ENCODE results near the gene DOHH.
A peak's percentile ranks its signal among the peaks of the same experiment; 100 is the strongest.

DOHH gene

DNA sequence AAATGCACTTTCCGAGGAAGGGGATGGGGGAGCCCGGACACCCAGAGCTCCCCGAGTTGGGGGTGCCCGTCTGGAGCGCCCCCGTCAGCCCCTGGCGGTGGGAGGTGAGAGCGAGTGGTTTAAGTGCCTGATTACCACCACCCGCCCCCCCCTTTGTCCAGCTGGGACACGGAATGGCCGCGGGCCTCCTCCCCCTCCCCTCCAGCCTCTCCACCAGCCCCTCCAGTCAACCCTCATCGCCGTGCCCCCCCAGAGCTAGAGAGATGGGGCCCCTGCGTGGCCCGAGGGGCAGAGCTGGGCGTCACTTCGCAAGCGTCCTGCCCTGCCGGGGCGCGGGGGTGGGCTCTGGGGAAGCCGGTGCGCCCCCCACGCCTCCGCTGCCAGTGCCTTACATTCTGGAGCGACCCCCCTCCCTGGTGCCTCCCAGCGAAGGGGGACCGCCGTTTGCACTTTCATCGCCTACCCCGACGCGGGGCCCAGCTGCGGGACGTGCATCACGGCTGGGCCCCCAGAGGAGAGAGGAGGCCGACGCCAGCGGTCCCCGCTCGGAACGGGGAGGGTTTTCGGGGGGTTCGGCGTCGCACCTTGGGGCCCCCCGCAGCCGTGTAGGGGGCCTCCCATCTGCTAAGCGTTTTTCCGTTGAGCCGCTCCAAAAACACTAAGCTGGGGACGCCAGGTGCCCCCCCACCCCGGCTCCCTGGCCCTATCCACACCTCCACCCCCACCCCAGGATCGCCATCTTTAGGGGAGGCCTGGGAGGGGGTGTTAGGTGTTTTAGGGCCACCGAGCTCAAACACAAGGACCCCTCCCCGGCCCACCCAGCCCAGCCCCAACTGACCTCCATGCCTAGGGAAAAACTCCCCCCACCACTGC lies 36.5 kb downstream of the DOHH start:
- DNase-seq (ENCODE audit: low read depth): no peak
- no peak overlapping the region for H3K4me3 ChIP-seq (ENCODE audit: control insufficient read depth, low read depth, low read length)
- TF ChIP-seq, protein P1, sequence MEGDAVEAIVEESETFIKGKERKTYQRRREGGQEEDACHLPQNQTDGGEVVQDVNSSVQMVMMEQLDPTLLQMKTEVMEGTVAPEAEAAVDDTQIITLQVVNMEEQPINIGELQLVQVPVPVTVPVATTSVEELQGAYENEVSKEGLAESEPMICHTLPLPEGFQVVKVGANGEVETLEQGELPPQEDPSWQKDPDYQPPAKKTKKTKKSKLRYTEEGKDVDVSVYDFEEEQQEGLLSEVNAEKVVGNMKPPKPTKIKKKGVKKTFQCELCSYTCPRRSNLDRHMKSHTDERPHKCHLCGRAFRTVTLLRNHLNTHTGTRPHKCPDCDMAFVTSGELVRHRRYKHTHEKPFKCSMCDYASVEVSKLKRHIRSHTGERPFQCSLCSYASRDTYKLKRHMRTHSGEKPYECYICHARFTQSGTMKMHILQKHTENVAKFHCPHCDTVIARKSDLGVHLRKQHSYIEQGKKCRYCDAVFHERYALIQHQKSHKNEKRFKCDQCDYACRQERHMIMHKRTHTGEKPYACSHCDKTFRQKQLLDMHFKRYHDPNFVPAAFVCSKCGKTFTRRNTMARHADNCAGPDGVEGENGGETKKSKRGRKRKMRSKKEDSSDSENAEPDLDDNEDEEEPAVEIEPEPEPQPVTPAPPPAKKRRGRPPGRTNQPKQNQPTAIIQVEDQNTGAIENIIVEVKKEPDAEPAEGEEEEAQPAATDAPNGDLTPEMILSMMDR (conservative IDR thresholded peaks at IDR 0.05; ENCODE audit: control insufficient read depth, insufficient read depth, low read depth, low read length): no peak

DNA sequence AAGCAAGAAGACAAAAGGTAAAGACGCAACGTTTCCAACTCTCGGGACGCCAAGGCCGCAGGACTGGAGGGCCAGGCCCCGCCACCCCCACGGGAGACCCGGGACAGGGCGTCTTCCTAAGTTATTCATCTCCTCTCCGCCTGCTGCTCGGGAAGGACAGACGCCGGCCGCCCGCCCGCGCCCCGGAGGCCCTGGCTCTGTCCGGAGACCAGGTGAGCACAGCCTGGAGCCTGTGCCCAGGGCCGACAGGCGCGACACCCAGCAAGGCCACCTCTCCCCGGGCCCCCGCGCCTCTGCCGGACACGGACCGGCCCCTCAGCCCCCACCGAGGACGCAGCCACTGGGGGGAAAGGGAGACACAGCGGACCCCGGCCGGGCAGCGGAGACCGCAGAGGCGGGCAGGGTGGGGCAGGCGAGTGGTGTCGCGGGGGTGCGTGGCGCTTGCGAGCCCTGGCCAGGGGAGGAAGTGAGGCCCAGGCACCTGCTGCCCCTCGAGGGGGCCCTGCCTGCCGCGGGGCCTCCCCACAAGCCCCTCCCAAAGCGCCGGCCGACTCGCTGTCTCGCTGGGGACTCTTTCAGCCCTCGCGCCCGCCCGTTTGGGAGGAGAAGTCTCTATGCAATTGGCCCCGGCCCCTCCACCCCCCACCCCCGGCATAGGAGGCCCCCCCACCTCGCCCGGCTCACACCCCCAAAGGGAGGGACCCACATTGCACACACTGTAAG lies 37.3 kb downstream of the DOHH start:
- no peak overlapping the region for H3K4me3 ChIP-seq (ENCODE audit: control insufficient read depth, low read depth, low read length)
- no peak for DNase-seq (ENCODE audit: low read depth)
- TF ChIP-seq, protein P1 (conservative IDR thresholded peaks at IDR 0.05; ENCODE audit: control insufficient read depth, insufficient read depth, low read depth, low read length): no peak

DNA sequence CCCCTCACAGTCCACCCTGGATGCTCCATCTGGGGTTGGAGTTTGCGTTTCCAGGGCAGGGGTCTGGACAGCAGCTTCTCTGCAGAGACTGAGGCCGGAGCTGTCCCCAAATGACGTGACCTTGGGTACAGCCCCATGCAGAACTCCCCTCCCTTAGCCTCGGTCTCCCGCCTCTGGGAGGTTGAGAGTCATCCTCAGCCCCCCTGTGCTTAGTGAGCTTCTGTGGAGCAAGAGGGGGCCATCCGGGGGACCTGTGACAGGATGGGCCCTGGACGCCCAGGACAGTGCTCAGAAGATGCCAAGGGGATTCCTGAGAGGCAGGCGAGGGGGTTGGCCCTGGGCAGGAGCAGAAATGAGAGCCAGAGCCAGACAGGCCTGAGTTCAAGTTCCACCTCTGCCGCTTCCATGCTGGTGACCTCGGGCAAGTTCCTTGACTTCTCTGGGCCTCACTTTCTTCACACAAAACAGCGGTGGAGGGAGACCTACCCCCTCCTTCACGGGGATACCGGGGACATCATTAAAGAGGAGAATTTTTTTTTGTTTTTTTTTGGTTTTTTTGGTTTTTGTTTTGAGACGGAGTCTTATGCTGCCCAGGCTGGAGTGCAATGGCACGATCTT lies 40.4 kb downstream of the DOHH start:
- no peak overlapping the region for H3K4me3 ChIP-seq (ENCODE audit: control insufficient read depth, low read depth, low read length)
- TF ChIP-seq, protein P1 (conservative IDR thresholded peaks at IDR 0.05; ENCODE audit: control insufficient read depth, insufficient read depth, low read depth, low read length): no peak
- no peak for DNase-seq (ENCODE audit: low read depth)

DNA sequence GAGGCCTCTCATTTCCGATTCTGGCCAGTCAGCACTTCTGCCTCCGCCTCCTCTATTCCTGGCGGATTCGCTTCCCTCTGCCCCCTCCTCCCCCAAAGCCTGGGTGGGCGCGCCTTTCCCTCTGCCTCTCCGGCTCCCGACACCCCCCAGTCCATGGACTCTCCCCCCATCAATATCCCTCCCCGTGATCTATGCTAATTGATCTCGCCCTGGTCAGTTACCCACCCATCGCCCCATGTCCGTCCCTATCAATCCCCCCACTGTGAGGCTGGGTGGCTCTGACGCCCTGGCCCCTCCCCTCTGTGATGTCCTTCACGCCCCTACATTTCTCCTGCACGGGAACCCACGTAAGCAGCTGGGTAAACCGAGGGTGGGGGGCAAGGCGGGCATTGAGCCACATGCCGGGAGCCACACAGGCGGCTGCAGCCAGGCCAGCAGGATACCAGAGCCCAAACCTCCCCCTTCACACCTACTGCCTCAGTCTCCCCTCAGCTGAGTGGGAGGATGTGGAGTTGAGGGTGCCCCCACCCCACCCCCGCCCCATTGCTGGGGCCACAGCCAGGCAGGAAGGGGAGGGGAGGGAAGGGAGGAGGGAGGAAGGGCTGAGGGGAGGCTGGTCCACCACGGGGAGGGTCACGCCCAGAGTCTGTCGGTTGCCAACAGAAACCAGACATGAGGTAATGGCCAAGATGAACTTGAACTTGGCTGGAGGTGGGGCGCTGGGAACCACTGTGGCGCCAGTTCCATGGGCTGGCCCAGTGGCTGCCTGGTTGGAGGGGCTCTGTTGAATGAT lies 41.2 kb downstream of the DOHH start:
- no peak overlapping the region for H3K4me3 ChIP-seq (ENCODE audit: control insufficient read depth, low read depth, low read length)
- TF ChIP-seq, protein P1 (conservative IDR thresholded peaks at IDR 0.05; ENCODE audit: control insufficient read depth, insufficient read depth, low read depth, low read length): no peak
- peak; percentile 93 for DNase-seq (ENCODE audit: low read depth)

DNA sequence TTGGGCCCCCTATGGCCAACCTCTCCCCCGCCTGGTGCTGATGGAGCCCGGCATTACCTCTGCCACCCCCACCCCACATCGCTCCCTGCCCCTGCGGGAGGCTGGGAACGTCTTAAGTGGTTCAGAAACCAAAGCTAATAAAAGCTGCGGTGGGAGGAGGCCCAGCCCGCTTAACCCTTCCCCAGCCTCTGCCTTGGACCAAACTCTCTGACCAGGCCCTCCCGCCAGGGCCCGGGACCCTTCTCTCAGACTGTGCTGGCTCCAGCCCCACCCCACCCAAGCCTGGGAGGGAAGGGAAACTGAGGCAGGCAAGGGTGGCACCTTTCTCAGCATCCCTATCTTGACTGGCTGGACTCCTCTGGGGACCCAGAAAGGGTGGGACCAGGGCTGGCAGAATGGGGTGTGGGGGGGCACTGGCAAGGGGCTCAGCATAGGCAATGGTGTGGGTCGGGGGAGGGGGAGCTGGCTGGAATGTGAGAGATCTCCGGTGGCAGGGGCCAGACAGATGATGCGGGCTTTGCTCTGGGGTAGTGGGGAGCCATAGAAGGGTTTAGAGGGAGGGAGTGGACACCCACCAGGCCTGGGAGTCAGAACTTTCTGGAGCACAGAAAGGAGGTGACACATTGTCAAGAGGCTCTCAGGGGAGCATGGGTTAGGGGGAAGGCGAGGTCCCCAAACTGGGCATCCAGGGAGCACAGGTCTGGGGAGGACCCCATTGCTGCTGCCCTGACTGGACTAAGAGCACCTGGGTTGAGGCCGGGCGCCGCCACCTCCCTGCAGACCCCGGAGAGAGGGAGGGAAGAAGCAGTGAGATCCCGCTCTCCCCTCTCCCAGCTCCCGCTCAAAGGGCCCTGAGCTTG lies 42.0 kb downstream of the DOHH start:
- TF ChIP-seq, protein P1 (conservative IDR thresholded peaks at IDR 0.05; ENCODE audit: control insufficient read depth, insufficient read depth, low read depth, low read length): no peak
- no peak overlapping the region for H3K4me3 ChIP-seq (ENCODE audit: control insufficient read depth, low read depth, low read length)
- DNase-seq (ENCODE audit: low read depth): no peak
